Iris pigment epithelial cell (primary cell): Measurements from ENCODE around the gene PHKB.

Source experiments
- DNase-seq: peaks from one replicate; pipeline ENCODE4 v3.0.0-alpha.2; 2011; ENCODE audit warnings: low read depth

Gene PHKB

DNA sequence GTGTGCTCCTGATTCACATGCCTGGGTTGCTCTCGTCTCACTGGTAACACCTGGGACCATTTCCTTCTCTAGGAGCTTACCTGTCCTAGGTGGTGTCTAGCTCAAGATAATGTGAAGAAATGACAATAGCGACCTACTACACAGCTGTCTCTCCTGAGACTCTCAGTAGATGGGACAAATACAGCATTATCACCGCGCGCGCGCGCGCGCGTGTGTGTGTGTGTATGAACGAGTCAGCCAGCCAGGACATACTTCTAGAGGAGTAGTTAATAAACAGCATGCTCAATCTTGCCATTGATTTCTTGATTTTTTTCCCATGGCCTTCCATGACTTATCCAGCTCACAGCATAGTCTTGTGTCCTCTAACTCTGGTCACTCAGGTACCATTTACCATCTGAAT lies 268.6 kb downstream of the PHKB start:
- DNase-seq: no peak

DNA sequence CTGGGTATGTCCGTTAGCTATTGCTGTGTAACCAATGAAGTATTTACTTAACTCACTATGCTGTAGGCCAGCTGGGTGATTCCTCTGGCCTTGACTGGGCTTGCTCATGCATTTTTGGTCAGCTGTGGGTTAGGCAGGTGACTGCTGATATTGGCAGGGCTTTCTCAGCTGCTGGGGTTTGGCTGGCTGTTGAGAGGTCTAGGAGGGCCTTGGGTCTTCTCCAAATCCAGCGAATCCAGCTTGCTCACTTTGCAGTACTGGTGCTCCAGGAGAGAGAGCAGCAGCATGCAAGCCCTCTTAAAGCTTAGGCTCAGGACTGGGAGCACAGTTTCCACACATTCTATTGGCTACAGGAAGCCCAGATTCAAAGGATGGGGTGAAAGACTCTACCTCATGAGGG lies 270.1 kb downstream of the PHKB start:
- peak; percentile 98 for DNase-seq

DNA sequence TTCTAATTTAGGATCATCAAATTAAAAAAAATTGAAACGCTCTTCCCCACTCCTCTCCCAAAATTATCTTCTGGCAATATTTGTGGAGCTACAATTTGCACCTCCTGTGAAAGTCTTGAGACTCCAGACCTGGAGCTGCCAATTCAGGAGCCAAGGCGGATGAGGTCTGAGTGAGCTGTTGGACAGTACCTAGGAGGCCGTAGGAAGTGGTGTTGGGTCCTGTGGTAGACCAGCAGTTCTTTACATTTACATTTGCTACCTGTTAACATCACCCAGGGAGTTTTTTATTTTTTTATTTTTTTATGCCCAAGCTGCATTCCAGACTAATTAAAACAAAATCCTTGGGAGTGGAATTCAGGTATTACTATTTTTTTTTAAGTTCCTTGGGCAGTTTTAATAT lies 271.0 kb downstream of the PHKB start:
- DNase-seq: peak; percentile 35

DNA sequence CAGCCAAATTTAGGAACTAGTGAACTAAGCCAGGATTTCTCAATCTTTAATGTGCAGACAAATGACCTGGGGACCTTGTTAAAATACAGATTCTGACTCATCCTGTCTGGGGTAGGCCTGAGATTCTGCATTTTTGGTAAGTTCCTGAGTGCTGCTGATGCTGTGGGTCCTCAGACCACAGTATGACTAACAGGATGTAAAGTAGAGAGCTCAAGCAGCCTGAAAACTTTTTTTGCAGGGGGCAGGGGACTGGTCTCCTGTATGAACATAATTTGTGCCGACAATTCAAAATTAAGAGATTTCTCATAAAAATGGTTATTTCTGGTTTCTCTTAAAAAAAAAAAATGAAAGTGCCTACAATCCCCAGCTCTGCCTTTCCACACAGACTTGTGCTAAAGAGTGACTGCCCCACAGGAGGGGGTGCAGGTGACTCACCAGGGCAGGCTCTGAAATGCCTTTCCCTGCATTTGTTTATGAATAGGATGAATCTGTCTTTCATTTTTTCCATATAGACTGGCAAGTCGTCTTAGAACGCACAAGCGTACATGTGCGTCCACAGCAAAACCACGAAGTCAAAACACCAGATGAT lies 271.5 kb downstream of the PHKB start:
- DNase-seq: peak; percentile 97

DNA sequence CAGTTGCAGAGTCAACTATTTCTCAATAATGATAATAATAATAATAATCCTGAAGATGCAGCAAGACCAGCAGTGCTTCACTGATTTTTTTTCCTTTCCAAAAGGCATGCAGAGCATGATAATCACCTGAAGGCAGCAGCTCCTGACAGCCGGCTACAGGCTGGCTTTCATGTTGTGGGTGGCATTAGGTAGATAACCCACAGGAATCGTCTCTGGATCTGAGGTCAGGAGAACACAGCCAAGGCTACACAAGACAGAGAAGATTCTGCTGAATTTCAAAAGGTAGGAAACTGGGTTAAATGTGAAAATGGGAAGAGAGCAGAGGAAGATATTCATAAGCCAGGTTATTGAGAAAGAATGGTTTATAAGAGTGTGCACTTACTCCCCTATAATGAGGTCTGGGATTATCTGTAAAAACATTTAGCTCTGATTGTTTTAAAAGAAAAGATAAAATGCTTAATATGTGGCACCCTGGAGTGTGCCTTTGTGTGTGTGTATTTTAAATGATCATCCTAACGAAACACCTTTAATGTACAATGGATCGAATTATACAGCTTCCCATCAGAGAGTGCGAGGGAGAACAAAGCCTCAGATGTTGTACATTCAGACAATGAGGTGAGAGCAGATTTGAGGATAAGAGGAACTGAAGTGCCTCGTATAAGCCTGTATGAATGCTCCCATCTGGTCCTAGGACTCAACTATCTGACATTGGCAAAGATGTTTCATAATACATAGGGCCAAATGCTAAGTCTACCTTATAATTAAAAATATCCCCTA lies 273.1 kb downstream of the PHKB start:
- DNase-seq: no peak

DNA sequence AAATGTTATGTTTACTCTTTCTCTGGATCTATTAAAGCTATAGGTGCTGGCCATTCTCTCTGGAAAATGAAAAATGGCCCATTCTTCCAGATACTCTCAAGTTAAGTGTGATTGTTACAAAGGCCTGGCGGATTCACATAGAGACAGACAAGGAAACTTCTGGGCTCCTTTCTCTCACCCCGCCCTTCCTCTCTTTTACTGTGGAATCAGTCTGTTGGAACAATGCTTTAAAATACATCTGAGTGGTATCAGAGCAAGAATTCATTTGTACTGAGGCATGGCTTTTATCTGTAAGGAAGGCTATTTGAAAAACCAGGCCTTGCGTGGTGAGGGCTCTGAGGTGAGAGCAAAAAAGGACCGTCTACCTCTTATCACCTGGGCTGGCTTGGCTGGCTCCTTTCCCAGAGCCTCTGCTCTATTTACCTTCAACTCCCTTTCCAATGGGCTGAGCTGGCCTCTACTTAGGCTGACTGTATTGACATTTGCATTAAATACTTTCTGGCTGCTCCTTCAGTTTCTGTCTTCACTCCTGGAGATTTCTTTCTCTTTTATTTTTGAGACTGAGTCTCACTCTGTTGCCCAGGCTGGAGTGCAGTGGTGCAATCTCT lies 274.0 kb downstream of the PHKB start:
- no peak for DNase-seq

DNA sequence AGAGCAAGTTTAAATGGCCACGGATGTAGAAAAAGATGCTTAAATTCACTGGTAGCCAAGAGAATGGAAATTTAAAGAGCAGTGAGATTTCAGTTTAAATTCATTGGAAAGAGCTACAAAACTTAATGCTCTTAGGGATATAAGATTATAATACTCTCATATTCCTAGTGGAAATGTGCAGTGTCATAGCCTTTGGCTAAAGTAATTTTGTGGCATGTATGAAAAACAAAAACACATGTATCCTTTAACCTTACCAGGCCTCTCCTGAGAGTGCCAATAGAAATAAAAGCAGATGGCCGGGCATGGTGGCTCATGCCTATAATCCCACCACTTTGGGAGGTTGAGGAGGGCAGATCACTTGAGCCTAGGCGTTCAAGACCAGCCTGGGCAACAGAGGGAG lies 289.2 kb downstream of the PHKB start:
- DNase-seq: no peak
